Esophagus muscularis mucosa (tissue), 4 donors: ENCODE measurements around the gene GNAS-AS1. TPM values are rescaled to one million over a fixed set of nuclear protein-coding genes. Genes with fewer than 3 reads are reported as not detected.

Source experiments
- DNase-seq: peaks from one replicate; pipeline ENCODE4 v3.0.0-alpha.2; 2017; ENCODE audit errors: extremely low spot score
- H3K27ac ChIP-seq, 4 donors: fragments of 200-600 bp; sonication (generic); replicated peaks in 1 of 4; 1 replicate in 3 of 4; 2 replicates in 1 of 4; pipeline ENCODE4 v1.5.1; 2016 to 2019; ENCODE audit warnings: mild to moderate bottlenecking in 1 of 4
- H3K27me3 ChIP-seq, 4 donors: fragments of 200-600 bp; sonication (generic); one replicate each; pipeline versions ENCODE4 v1.5.1 to v1.6.0; 2016 to 2019
- H3K36me3 ChIP-seq, 4 donors: fragments of 200-600 bp; sonication (generic); one replicate each; pipeline ENCODE4 v1.5.1; 2016 to 2019
- H3K4me1 ChIP-seq, 4 donors: fragments of 200-600 bp; sonication (generic); one replicate each; pipeline ENCODE4 v1.5.1; 2016 to 2019
- H3K4me3 ChIP-seq, 4 donors: fragments of 200-600 bp; sonication (generic); 1 replicate in 2 of 4; 2 replicates in 2 of 4; pipeline ENCODE4 v1.5.1; 2016 to 2019; ENCODE audit warnings: mild to moderate bottlenecking in 4 of 4, moderate library complexity in 1 of 4
- H3K9me3 ChIP-seq, 4 donors: fragments of 200-600 bp; sonication (generic); 1 replicate in 3 of 4; 2 replicates in 1 of 4; pipeline ENCODE4 v1.5.1; 2016 to 2019
- EP300 ChIP-seq: sonication (generic); formaldehyde crosslinking; IDR thresholded peaks from one replicate; pipeline ENCODE4 v1.6.1; 2017; ENCODE audit warnings: antibody characterized with exemption
- POLR2A ChIP-seq: fragments of 450-650 bp; IDR thresholded peaks from one replicate; pipeline ENCODE4 v1.6.1; 2017; ENCODE audit warnings: antibody characterized with exemption, moderate library complexity, mild to moderate bottlenecking, low read depth
- POLR2AphosphoS5 ChIP-seq, 2 donors: sonication (generic); formaldehyde crosslinking; IDR thresholded peaks; one replicate each; pipeline ENCODE4 v1.6.1; 2017; ENCODE audit warnings: antibody characterized with exemption in 2 of 2
- WGBS: methylation state at CpG from one replicate; pipeline ENCODE4 v1.1.5; 2018; 5-methylcytosine and 5-hydroxymethylcytosine counted together
- intact Hi-C: fragments of 100-400 bp; cut with DNase I; formaldehyde crosslinking; loops from one replicate; pipeline ENCODE4 v1.15.1; 2023
- total RNA-seq, 4 donors: library from RNA; depleted of rRNA; stranded (reverse); fragments of >200 nt; gene quantifications; one replicate each; pipeline versions ENCODE4 v1.1.0 to v1.2.1, GENCODE V29; 2016
- TF ChIP-seq, protein P1 (sequence below), 3 experiments: fragments of 200-600 bp in 2 of 3; fragments of 450-650 bp in 1 of 3; sonication (generic) in 2 of 3; IDR thresholded peaks; one replicate each; pipeline ENCODE4 v1.5.1; 2017 to 2019; ENCODE audit warnings: antibody characterized with exemption in 3 of 3, mild to moderate bottlenecking in 2 of 3, moderate library complexity in 1 of 3

The GNAS-AS1 gene
- total RNA-seq, 4 donors from 2014 or later = 0.13 to 0.42 (median 0.23) TPM; not detected in 1

DNA sequence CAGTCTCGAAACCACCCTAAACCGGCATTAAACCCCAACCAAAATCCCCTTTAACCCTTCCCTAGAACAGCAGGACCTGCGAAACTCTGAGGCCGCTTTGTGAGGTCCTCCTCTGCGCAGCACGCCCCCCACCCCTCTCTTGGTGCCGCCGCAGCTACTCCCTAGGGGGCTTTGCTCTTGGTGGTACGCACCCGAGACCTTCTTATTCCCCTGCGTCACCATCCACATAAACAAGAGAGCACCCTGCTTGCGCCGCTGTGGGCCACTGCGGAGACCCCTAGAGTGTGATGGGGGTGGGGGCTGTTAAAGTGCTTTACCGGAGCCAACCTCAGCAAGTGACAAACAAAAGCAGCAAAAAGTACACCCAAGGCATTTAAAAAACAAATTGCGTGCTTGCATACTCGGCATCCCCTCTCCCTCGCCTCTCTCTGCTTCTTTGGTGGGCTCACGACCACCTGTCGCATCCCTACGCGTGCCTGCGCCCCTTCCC lies 1.3 kb upstream of the GNAS-AS1 start:
- H3K36me3 ChIP-seq = no peaks in the 10 kb centered on the region
- H3K27me3 ChIP-seq = peaks cover 0 to 90% (median 23%) of the 10 kb centered on the region in 4 donors
- no peak for DNase-seq
- H3K4me1 ChIP-seq = peaks cover 5 to 56% (median 40%) of the 10 kb centered on the region in 4 donors
- H3K9me3 ChIP-seq = no peaks in the 10 kb centered on the region
- intact Hi-C loops = loop anchor here (10.0 kb wide), 1 partner anchor 617 kb away; no protein-coding TSS in a partner anchor
- peak overlapping the region; percentile 47 to 60 (median 53) for H3K4me3 ChIP-seq
- TF ChIP-seq, protein P1, sequence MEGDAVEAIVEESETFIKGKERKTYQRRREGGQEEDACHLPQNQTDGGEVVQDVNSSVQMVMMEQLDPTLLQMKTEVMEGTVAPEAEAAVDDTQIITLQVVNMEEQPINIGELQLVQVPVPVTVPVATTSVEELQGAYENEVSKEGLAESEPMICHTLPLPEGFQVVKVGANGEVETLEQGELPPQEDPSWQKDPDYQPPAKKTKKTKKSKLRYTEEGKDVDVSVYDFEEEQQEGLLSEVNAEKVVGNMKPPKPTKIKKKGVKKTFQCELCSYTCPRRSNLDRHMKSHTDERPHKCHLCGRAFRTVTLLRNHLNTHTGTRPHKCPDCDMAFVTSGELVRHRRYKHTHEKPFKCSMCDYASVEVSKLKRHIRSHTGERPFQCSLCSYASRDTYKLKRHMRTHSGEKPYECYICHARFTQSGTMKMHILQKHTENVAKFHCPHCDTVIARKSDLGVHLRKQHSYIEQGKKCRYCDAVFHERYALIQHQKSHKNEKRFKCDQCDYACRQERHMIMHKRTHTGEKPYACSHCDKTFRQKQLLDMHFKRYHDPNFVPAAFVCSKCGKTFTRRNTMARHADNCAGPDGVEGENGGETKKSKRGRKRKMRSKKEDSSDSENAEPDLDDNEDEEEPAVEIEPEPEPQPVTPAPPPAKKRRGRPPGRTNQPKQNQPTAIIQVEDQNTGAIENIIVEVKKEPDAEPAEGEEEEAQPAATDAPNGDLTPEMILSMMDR (IDR thresholded peaks at IDR 0.05) = no peak
- TF ChIP-seq POLR2A (no peak), EP300 (no peak), POLR2AphosphoS5 (IDR thresholded peaks at IDR 0.05) (no peak)
- 43% methylated on average over 23 of the region's 23 CpGs for WGBS
- H3K27ac ChIP-seq = no peak overlapping the region

DNA sequence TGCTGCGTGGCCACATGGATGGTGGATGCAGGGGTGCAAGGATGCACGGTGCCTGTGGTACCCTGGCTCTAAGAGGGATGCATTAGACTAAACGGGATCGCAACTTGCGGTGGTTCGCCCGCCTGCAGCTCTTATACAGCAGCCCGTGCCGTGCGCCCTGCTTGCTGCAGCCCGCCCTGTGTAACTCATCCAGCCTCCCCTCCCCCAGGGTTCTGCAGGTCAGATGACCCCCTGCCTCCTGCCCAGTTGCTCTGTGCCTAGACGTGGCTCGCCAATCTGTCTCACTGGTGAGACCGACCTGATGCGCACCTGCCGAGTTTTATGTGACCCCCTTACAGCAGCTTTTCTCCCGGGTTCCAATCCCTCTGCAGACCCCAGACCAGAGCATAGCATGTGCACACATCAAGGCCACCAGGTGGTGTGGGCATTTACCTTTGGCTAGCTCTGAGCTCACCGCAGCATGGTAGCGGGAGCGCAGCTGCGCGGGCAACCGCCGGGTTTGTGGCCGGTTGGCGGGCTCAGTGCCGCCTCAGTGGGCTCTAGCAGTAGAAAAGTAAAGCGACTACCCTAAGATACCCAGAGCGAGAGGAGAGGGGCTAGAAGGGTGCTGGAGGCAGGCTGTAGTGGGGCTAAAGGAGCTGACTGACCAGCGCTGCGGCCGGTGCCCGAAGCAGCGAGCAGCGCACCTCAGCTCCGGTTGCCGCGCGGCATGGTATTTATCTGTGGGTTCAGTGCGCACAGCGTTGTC lies 693 bp upstream of the GNAS-AS1 start:
- WGBS = 80% methylated on average over 26 of the region's 41 CpGs
- peaks cover 0 to 85% (median 20%) of the 10 kb centered on the region in 4 donors for H3K27me3 ChIP-seq
- H3K9me3 ChIP-seq = no peaks in the 10 kb centered on the region
- H3K4me3 ChIP-seq = peak overlapping the region; percentile 47 to 60 (median 53)
- TF ChIP-seq POLR2AphosphoS5 (IDR thresholded peaks at IDR 0.05) = no peak
- peaks cover 5 to 56% (median 40%) of the 10 kb centered on the region in 4 donors for H3K4me1 ChIP-seq
- H3K27ac ChIP-seq = no peak overlapping the region
- intact Hi-C loops = loop anchor here (10.0 kb wide), 1 partner anchor 617 kb away; no protein-coding TSS in a partner anchor
- no peak for DNase-seq
- no peaks in the 10 kb centered on the region for H3K36me3 ChIP-seq

DNA sequence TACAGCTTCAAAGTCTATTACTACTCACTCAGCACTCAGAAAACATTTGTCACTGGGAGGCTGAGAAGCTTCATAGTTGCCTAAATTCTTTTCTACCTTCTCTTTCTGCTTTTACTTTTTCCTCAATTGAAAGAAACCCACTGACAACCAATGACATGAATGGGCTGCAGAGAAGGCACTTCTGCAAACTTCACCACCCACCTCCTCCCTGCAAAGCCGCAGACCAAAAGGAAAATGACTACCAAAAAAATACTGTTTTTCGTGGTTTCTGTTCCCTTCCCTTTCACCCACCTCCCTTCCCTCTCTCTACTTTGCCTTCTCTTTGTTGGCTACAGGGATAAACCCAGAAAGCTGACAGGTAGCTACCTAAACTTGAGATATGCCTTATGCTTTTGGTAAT lies 3.2 kb downstream of the GNAS-AS1 start:
- Histone ChIP-seq H3K4me1 (peaks cover 0 to 23% (median 9%) of the 10 kb centered on the region in 4 donors), H3K4me3 (no peak overlapping the region), H3K27ac (no peak overlapping the region), H3K27me3 (peaks cover 0 to 72% (median 9%) of the 10 kb centered on the region in 4 donors), H3K36me3 (no peaks in the 10 kb centered on the region), H3K9me3 (no peaks in the 10 kb centered on the region)
- WGBS = 89% methylated on average over 2 of the region's 2 CpGs
- no peak for DNase-seq
- intact Hi-C loops = no loop called here
- TF ChIP-seq POLR2AphosphoS5 (IDR thresholded peaks at IDR 0.05) = no peak
- no peak for TF ChIP-seq POLR2A
- TF ChIP-seq, protein P1 (IDR thresholded peaks at IDR 0.05) = no peak
- no peak for TF ChIP-seq EP300

DNA sequence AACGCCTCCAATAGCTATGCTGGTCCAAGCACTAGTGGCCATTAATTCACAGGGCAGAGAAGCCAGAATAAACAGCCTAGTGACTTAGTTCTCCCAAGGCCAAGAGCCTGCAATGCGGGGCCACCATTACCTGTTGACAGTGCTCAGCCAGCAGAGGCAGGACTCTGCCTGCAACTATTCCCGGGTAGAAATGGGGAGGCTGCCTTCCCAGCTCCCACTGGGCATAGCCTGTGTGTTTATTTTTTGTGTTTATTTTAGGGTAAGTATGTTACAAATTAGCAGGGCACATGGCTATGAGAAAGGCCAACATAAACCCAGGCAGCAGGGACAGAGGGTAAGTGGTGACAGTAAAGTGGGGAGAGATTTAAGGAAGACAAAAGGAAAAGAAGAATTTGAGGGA lies 5.0 kb downstream of the GNAS-AS1 start:
- Histone ChIP-seq H3K27ac (no peak overlapping the region), H3K9me3 (no peaks in the 10 kb centered on the region), H3K27me3 (peaks cover 0 to 72% (median 5%) of the 10 kb centered on the region in 4 donors), H3K4me3 (no peak overlapping the region), H3K36me3 (no peaks in the 10 kb centered on the region), H3K4me1 (peaks cover 0 to 16% (median 4%) of the 10 kb centered on the region in 4 donors)
- DNase-seq = no peak
- intact Hi-C loops = no loop called here
- WGBS = 77% methylated on average over 3 of the region's 3 CpGs
- TF ChIP-seq POLR2AphosphoS5 (IDR thresholded peaks at IDR 0.05) = no peak

DNA sequence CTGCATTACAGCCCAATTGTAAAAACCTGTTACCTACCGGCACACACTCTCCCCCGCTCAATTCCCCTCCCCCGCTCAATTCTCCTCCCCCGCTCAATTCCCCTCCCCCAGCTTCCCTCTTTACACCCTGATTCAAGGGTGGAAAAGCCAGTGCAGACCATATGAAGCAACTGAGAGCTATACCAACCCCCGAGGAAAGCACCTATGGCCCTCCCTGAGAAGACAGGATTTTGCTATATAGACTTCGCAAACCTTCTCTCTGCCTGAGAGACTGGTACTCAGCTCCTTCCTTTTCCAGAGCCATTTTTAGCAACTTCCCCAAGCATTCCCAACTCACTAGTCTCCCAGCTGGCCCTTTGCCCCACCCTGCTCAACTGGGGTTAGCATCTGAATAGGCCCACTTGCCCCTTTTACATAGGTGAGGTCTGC lies 7.6 kb downstream of the GNAS-AS1 start:
- H3K4me3 ChIP-seq = no peak overlapping the region
- no peaks in the 10 kb centered on the region for H3K36me3 ChIP-seq
- 56% methylated on average over 6 of the region's 6 CpGs for WGBS
- intact Hi-C loops = no loop called here
- no peak overlapping the region for H3K27ac ChIP-seq
- no peaks in the 10 kb centered on the region for H3K9me3 ChIP-seq
- TF ChIP-seq EP300 = no peak
- TF ChIP-seq, protein P1 (IDR thresholded peaks at IDR 0.05) = no peak
- no peak for TF ChIP-seq POLR2A
- TF ChIP-seq POLR2AphosphoS5 (IDR thresholded peaks at IDR 0.05) = no peak
- H3K27me3 ChIP-seq = peaks cover 0 to 77% (median 14%) of the 10 kb centered on the region in 4 donors
- peaks cover 0 to 27% (median 20%) of the 10 kb centered on the region in 4 donors for H3K4me1 ChIP-seq
- no peak for DNase-seq
